B cell (primary cell): Measurements from ENCODE around the gene GRK5.

Experiments used
- EZH2 ChIP-seq: IDR thresholded peaks from 2 replicates; pipeline ENCODE4 v1.6.1; 2012; ENCODE audit warnings: borderline replicate concordance, low read depth, mild to moderate bottlenecking, moderate library complexity, low read length; ENCODE audit not compliant: insufficient read depth, poor library complexity, severe bottlenecking
- TF ChIP-seq, protein P1 (sequence below): fragments of 200-600 bp; IDR thresholded peaks from one replicate; pipeline ENCODE4 v1.8.0; 2022; ENCODE audit warnings: antibody characterized with exemption, mild to moderate bottlenecking

DNA sequence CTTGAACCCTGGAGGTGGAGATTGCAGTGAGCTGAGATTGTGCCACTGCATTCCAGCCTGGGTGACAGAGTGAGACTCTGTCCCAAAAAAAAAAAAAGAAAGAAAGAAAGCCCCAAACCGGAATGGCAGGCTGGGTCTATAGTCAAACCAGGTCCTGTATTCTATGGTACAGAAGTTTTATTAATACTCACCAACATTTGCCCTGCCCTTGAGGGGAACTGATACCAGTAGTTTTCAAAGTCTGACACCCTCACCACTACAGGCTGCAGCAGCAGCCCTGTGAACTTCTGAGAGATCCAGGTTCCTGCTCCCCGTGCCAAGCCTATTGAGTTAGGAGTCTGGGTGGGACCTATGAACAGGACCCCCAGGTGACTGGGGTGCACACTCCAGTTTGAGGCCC, 254.6 kb downstream of the GRK5 start:
- no peak for TF ChIP-seq EZH2
- TF ChIP-seq, protein P1, sequence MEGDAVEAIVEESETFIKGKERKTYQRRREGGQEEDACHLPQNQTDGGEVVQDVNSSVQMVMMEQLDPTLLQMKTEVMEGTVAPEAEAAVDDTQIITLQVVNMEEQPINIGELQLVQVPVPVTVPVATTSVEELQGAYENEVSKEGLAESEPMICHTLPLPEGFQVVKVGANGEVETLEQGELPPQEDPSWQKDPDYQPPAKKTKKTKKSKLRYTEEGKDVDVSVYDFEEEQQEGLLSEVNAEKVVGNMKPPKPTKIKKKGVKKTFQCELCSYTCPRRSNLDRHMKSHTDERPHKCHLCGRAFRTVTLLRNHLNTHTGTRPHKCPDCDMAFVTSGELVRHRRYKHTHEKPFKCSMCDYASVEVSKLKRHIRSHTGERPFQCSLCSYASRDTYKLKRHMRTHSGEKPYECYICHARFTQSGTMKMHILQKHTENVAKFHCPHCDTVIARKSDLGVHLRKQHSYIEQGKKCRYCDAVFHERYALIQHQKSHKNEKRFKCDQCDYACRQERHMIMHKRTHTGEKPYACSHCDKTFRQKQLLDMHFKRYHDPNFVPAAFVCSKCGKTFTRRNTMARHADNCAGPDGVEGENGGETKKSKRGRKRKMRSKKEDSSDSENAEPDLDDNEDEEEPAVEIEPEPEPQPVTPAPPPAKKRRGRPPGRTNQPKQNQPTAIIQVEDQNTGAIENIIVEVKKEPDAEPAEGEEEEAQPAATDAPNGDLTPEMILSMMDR, result no peak
